Lower leg skin (tissue), 4 donors: ENCODE measurements around the gene LTBP3. TPM values are rescaled to one million over a fixed set of nuclear protein-coding genes. Genes with fewer than 3 reads are reported as not detected.

ENCODE experiments used
- DNase-seq, 2 donors: peaks; one replicate each; pipeline ENCODE4 v3.0.0-alpha.2; 2019; ENCODE audit warnings: low spot score in 2 of 2
- H3K4me3 ChIP-seq: fragments of 200-600 bp; sonication (generic); 2 replicates; pipeline ENCODE4 v1.5.1; 2017; ENCODE audit warnings: mild to moderate bottlenecking, low read depth; ENCODE audit not compliant: poor library complexity, severe bottlenecking
- POLR2A ChIP-seq, 2 donors: fragments of 450-650 bp; IDR thresholded peaks; one replicate each; pipeline ENCODE4 v1.6.1; 2016 to 2017; ENCODE audit warnings: antibody characterized with exemption in 2 of 2, mild to moderate bottlenecking in 1 of 2, moderate library complexity in 1 of 2
- WGBS, 2 donors: methylation state at CpG; one replicate each; pipeline ENCODE4 v1.1.5; 2018; 5-methylcytosine and 5-hydroxymethylcytosine counted together
- intact Hi-C: fragments of 100-400 bp; cut with DNase I; formaldehyde crosslinking; loops from one replicate; pipeline ENCODE4 v1.15.0; 2023; ENCODE audit warnings: low total_unique reads
- total RNA-seq, 4 donors: library from RNA; depleted of rRNA; stranded (reverse); fragments of >200 nt; gene quantifications; one replicate each; pipeline ENCODE4 v1.1.0, GENCODE V29; 2016
- TF ChIP-seq, protein P1 (sequence below), 3 donors: fragments of 450-650 bp; IDR thresholded peaks; one replicate each; pipeline ENCODE4 v1.5.1; 2016; ENCODE audit warnings: antibody characterized with exemption in 3 of 3, mild to moderate bottlenecking in 3 of 3, moderate library complexity in 2 of 3

Gene LTBP3
- total RNA-seq, 4 donors from 2014 or later = 71.9 to 113 (median 100) TPM

- 13 to 14% methylated on average over 15 of the region's 15 CpGs for WGBS, 2 donors
- H3K4me3 ChIP-seq = no peak overlapping the region
- TF ChIP-seq, protein P1, sequence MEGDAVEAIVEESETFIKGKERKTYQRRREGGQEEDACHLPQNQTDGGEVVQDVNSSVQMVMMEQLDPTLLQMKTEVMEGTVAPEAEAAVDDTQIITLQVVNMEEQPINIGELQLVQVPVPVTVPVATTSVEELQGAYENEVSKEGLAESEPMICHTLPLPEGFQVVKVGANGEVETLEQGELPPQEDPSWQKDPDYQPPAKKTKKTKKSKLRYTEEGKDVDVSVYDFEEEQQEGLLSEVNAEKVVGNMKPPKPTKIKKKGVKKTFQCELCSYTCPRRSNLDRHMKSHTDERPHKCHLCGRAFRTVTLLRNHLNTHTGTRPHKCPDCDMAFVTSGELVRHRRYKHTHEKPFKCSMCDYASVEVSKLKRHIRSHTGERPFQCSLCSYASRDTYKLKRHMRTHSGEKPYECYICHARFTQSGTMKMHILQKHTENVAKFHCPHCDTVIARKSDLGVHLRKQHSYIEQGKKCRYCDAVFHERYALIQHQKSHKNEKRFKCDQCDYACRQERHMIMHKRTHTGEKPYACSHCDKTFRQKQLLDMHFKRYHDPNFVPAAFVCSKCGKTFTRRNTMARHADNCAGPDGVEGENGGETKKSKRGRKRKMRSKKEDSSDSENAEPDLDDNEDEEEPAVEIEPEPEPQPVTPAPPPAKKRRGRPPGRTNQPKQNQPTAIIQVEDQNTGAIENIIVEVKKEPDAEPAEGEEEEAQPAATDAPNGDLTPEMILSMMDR (IDR thresholded peaks at IDR 0.05) = no peak
- TF ChIP-seq POLR2A (IDR thresholded peaks at IDR 0.05) = no peak
- peak in 1 of 2 donors; percentile 87 for DNase-seq
- intact Hi-C loops = loop anchor here (5.0 kb wide), 1 partner anchor 74 kb away; the partner anchor contains the start of gene NEAT1
Measured at GRCh38 chr11:65496304-65497140, 61.6 kb downstream of the LTBP3 start.

DNA sequence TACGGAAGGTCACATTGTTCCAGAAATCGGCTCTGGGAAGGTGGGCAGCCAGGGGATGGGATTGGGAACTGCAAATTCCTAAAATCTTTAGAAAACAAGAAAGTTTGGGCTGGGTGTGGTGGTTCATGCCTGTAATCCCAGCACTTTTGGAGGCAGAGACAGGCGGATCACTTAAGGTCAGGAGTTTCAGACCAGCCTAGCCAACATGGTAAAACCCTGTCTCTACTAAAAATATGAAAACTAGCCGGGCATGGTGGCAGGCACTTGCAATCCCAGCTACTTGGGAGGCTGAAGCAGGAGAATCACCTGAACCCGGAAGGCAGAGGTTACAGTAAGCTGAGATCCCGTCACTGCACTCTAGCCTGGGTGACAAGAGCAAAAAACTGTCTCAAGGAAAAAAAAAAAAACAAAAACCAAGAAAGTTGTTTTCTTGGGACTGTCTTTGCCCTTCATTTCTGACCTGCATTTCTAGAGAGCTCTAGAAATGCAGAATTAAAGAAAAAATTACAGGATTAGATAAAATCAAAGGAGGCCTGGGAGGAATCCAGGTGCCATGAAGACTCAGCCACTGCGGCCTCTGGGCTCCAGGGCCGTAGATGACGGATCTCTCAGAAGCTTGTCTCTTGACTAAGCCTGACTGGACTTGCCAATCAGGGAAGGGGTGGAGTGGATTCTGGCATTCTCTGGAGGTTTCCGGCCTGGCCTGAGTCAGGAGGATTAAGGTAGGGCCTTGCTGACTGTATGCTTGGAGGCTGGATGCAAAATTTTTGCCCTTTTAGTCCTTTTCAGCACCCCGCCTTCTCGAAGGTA, 64.6 kb downstream of the LTBP3 start:
- H3K4me3 ChIP-seq = no peak overlapping the region
- TF ChIP-seq, protein P1 (IDR thresholded peaks at IDR 0.05) = no peak
- TF ChIP-seq POLR2A (IDR thresholded peaks at IDR 0.05) = no peak
- WGBS, 2 donors = 18 to 23% methylated on average over 12 of the region's 12 CpGs
- intact Hi-C loops = no loop called here
- DNase-seq = peak; percentile 89 to 97

- H3K4me3 ChIP-seq = no peak overlapping the region
- intact Hi-C loops = no loop called here
- WGBS, 2 donors = 17 to 18% methylated on average over 6 of the region's 6 CpGs
- TF ChIP-seq POLR2A (IDR thresholded peaks at IDR 0.05) = no peak
- TF ChIP-seq, protein P1 (IDR thresholded peaks at IDR 0.05) = no peak
- peak; percentile 92 to 98 for DNase-seq
Measured at GRCh38 chr11:65492637-65493366, 65.4 kb downstream of the LTBP3 start.

DNA sequence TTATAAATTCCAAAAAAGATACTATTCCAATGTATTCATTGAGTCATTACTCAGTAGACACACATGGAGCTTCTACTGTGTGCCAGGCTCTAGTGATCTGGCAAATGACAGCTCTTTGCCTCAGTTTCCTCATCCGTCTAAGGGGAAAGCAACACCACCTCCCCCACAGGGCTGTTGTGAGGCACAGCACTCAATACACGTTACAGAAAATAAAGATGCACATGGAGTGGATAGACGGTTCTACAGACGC, 65.8 kb downstream of the LTBP3 start:
- no peak for DNase-seq
- TF ChIP-seq, protein P1 (IDR thresholded peaks at IDR 0.05) = no peak
- no peak for TF ChIP-seq POLR2A (IDR thresholded peaks at IDR 0.05)
- no peak overlapping the region for H3K4me3 ChIP-seq
- intact Hi-C loops = no loop called here
- WGBS, 2 donors = 18 to 20% methylated on average over 4 of the region's 4 CpGs

DNA sequence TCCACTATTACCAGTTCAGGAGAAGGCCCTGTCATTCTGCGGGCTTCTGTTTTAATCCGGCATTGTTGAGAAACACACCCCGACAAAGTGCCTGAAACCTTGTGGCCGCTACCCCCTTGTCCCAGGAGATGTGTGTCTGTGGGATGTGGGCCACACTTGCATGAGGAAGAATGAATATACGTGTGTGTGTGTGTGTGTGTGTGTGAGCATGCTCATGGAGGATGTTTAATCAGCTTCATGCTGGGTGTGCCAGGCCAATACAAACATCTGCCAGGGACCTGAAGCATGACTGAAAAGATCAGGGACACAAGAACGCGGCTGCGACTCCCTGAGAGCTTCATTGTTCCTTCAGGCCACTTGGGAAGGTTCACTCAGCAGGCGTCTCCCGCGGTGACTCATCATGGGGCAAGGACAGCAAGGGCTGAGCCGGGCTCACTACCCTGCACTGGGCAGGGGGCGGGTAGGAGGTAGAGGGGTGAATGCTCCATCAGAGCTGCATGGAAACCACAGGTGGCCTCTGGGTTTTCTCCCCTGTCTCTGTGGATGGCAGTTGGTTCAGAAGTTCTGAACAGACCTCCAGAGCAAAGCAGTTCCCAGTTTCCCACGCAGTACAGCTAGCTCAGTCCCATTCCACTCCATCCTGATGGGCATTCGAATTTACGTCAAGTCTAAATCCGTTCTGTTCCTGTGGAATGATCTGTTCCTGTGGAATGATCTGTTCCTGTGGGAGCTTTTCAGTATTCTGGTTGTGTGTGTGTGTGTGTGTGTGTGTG, 66.4 kb downstream of the LTBP3 start:
- no peak overlapping the region for H3K4me3 ChIP-seq
- peak; percentile 87 to 97 for DNase-seq
- WGBS, 2 donors = 9 to 17% methylated on average over 17 of the region's 17 CpGs
- intact Hi-C loops = no loop called here
- TF ChIP-seq POLR2A (IDR thresholded peaks at IDR 0.05) = no peak
- TF ChIP-seq, protein P1 (IDR thresholded peaks at IDR 0.05) = no peak
